Activated T-cell treated with anti-CD3 and anti-CD28 coated beads for 48 hours (primary cell): ENCODE results near the gene CCDC175.

Experiments
- DNase-seq: peaks from one replicate; pipeline ENCODE4 v3.0.0-alpha.2; 2020; ENCODE audit warnings: low read depth

Gene CCDC175

GRCh38 chr14:59538936-59539335 lies 37.7 kb downstream of the CCDC175 start:
- DNase-seq, result no peak

GRCh38 chr14:59537476-59537875 lies 39.1 kb downstream of the CCDC175 start:
- DNase-seq, result no peak

GRCh38 chr14:59534361-59534987 lies 42.1 kb downstream of the CCDC175 start:
- no peak for DNase-seq

- DNase-seq, result no peak
Observed at GRCh38 chr14:59532419-59532818, 44.2 kb downstream of the CCDC175 start.

GRCh38 chr14:59530349-59530748 lies 46.3 kb downstream of the CCDC175 start:
- no peak for DNase-seq

GRCh38 chr14:59529189-59529588 lies 47.4 kb downstream of the CCDC175 start:
- no peak for DNase-seq

GRCh38 chr14:59520224-59520623 lies 56.4 kb downstream of the CCDC175 start:
- no peak for DNase-seq

GRCh38 chr14:59511916-59512575 lies 64.6 kb downstream of the CCDC175 start:
- DNase-seq, result peak; percentile 3

GRCh38 chr14:59510966-59511365 lies 65.6 kb downstream of the CCDC175 start:
- DNase-seq, result no peak

GRCh38 chr14:59510001-59510400 lies 66.6 kb downstream of the CCDC175 start:
- no peak for DNase-seq

- no peak for DNase-seq
Observed at GRCh38 chr14:59509101-59509500, 67.5 kb downstream of the CCDC175 start.

GRCh38 chr14:59507752-59508103 lies 68.9 kb downstream of the CCDC175 start:
- no peak for DNase-seq

- peak; percentile 34 for DNase-seq
Observed at GRCh38 chr14:59507063-59507751, 69.4 kb downstream of the CCDC175 start.

- DNase-seq, result no peak
Observed at GRCh38 chr14:59503256-59503655, 73.4 kb downstream of the CCDC175 start.

GRCh38 chr14:59500732-59501131 lies 75.9 kb downstream of the CCDC175 start:
- no peak for DNase-seq

GRCh38 chr14:59492384-59492783 lies 84.2 kb downstream of the CCDC175 start:
- no peak for DNase-seq

GRCh38 chr14:59490756-59491155 lies 85.9 kb downstream of the CCDC175 start:
- DNase-seq, result no peak

GRCh38 chr14:59484639-59485175 lies 91.9 kb downstream of the CCDC175 start:
- no peak for DNase-seq

GRCh38 chr14:59483819-59484638 lies 92.6 kb downstream of the CCDC175 start, which contains the start of the genes JKAMP and L3HYPDH:
JKAMP (plus strand) TSS chr14:59484517; CDS start chr14:59484590, 73 bp downstream.
L3HYPDH (minus strand) TSS chr14:59484408; CDS start chr14:59484316, 92 bp downstream.
- DNase-seq, result peak; percentile 96

GRCh38 chr14:59483363-59483762 lies 93.2 kb downstream of the CCDC175 start:
- DNase-seq, result no peak

GRCh38 chr14:59482541-59483331 lies 93.9 kb downstream of the CCDC175 start:
- no peak for DNase-seq
